Epithelial cell of esophagus (primary cell): Measurements from ENCODE around the gene HSPB6.
A peak's percentile ranks its signal among the peaks of the same experiment; 100 is the strongest.

Experiments
- DNase-seq: peaks from one replicate; pipeline ENCODE4 v3.0.0; 2010; ENCODE audit warnings: low read depth
- H3K4me3 ChIP-seq: 2 replicates; pipeline ENCODE4 v1.5.1; 2011; ENCODE audit warnings: mild to moderate bottlenecking, low read length, control low read depth
- CTCF ChIP-seq: IDR thresholded peaks from 2 replicates; pipeline ENCODE4 v1.5.1; 2011; ENCODE audit warnings: low read depth, mild to moderate bottlenecking, low read length, control low read depth, inconsistent platforms; ENCODE audit not compliant: insufficient read depth; ENCODE audit errors: missing control alignments

Gene HSPB6

DNA sequence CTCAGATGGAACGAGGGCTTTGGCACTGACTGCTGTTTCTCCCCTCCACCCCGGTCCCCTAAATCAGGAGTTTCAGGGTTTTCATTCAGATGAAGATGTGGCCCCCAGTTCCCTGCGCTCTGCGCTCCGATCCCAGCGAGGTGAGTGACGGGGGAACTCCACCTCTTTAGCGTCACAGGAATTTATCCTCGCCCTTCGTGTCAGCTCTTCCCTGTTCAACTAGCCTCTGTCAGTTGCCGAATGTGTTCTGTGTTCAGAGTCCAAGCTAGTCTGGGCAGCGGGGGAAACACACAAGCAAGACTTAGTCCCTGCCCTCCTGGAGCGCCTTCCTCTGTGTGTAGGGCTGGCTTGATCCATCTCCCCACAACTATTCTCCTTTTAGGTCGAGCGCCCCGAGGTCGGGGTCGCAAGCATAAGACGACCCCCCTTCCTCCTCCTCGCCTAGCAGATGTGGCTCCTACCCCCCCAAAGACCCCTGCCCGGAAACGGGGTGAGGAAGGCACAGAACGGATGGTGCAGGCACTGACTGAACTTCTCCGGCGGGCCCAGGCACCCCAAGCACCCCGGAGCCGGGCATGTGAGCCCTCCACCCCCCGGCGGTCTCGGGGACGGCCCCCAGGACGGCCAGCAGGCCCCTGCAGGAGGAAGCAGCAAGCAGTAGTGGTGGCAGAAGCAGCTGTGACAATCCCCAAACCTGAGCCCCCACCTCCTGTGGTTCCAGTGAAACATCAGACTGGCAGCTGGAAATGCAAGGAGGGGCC is 37.2 kb downstream of the HSPB6 start:
- DNase-seq, result no peak
- peak overlapping the region; percentile 86 for H3K4me3 ChIP-seq
- no peak for TF ChIP-seq CTCF

DNA sequence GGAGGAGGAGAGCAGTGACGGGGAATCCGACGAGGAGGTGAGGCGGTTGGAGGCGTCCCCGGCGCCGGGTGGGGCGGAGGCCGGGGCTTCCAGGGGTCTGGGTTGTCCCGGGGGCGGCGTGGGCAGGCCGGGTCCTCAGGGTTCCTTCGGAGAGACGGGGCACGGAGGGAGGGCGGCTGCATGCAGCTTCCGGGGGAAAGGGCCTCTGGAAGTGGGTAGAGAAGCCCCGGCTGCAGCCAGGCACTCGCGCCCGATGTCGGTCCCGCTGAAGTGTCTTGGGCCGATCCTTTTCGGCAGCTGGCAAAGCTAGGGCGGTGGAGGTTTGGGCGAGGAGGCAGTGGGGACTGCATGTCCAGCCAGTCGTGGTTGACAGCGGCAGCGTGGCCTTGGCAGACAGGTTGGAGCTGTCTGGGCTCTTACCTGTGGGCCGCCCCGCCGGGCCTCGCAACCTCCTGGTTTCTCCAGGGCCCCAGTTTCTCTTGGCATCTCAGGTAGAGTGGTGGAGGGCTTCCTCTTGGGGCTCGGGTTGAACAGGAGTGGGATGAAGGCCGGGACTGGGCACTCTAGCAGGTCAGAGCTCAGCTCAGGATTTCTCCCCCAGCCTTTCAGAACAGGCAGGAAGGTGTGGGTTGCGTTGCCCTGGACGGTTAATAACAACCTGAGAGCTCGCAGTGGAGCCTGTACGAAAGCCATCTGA is 38.3 kb downstream of the HSPB6 start:
- no peak for TF ChIP-seq CTCF
- peak overlapping the region; percentile 86 for H3K4me3 ChIP-seq
- peak; percentile 35 for DNase-seq

DNA sequence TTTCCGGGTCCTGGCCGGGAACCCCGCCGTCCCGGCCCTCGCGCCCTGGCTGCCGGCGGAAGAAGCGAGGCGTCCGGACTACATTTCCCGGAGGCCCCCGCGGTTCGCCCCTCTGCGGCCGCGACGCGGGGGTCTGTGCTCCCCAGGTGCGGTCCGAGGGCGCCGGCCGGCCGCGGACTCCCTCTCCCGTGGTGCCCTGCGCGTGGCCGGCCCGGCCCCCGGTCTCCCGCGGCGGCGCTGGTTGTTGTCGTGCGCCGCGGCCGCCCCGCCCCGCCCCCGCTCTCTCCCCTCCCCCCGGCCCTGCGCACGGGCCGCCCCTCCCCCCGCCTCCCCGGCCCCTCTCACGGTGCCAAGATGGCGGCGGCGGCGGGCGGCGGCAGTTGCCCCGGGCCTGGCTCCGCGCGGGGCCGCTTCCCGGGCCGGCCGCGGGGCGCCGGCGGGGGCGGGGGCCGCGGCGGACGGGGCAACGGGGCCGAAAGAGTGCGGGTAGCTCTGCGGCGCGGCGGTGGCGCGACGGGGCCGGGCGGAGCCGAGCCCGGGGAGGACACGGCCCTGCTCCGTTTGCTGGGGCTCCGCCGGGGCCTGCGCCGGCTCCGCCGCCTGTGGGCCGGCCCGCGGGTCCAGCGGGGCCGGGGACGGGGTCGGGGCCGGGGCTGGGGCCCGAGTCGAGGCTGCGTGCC is 39.0 kb downstream of the HSPB6 start, which contains the start of gene KMT2B:
TSS of gene KMT2B (plus strand) at position 339 of the 680 bp plus-strand sequence. CDS start at position 355, 16 bp downstream.
- TF ChIP-seq CTCF, result no peak
- H3K4me3 ChIP-seq, result peak within 1 kb of the TSS; percentile 86
- peak; percentile 97 for DNase-seq

DNA sequence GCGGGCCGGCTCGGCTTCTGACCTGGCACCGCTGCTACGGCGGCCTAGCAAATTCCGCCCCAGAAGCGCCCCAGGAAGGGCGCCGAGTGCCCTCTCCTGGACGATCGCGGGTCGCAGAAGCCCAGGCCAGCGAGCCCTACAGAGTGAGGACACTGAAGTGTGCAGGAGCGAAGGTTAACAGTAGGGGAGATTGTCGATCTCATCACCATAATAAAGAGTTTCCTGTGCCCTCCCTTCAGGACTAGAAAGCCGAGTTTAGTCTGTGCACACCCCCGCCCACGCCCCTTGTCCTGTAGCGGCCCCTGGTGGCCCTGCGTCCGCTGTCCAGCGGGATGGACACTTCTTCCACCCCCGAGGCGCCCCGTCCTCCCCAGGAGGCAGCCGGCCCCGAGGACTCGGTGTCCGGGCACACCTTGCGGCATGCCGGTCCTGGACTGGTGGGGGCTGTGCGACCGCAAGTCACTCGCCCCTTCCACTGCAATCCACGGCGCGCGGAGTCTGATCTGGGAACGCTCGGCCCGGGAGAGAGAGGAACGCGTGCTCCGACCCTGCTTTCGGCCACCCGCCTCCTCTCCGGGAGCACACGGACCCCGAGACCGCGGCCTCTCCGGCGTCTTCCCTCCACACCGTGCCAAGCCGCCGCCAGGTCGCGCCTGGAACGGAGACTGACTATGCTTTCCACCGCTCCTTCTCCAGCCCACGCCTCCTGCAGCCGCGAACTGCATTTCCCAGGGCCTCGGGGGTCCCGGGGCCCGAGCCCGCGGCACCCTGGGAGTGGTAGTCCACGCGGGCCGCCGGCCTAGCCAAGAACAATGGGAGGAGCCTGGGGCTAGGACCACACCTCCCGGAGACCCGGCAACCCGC is 39.8 kb downstream of the HSPB6 start:
- TF ChIP-seq CTCF, result peak; percentile 70
- H3K4me3 ChIP-seq, result peak overlapping the region; percentile 76
- peak; percentile 81 for DNase-seq

GRCh38 chr19:35715981-35716800 is 40.6 kb downstream of the HSPB6 start:
- no peak for DNase-seq
- H3K4me3 ChIP-seq, result peak overlapping the region; percentile 76
- no peak for TF ChIP-seq CTCF

- no peak for DNase-seq
- no peak for TF ChIP-seq CTCF
- H3K4me3 ChIP-seq, result no peak overlapping the region
These were observed 41.4 kb downstream of the HSPB6 start for GRCh38 chr19:35715355-35715809.
